ENCODE results near the gene GPRIN1.

Gene GPRIN1

DNA sequence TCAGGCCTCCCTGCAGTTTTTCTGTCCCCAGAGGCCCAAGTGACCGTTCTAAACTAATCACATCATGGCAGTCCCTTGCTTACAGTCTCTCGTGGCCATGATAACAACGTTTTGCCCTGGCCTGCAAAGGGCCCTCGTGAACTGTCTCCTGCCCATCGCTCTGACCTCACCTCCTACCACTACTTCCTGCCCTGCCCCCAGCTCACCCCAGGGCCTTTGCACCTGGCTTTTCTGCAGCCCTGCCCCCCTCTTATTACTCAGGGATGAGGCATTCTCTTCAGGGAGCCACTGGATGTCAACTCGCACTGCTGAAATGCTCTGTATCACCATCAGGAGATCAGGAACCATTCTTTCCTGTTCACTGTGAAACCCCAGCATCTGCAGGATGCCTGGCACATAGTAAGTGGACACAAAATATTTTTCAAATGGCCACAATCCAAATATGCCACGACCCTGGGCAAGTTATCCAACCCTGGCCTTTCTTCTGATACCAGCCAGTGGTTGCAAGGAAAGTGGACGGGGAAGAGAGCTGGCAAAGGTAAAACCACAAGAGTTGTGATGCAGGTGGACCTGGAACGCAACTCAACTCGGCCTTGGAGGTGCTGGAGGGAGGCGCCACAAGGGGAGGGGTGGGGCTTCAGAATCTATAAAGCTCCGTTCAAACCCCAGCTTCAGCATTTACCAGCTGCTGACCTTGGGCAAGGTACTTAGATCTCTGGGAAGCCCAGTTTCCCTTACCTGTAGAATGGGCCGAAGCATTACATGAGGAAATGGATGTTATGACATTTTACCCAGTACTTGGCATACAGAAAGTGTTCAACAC, 18.7 kb upstream of the GPRIN1 start:
- TF ChIP-seq, protein P1, sequence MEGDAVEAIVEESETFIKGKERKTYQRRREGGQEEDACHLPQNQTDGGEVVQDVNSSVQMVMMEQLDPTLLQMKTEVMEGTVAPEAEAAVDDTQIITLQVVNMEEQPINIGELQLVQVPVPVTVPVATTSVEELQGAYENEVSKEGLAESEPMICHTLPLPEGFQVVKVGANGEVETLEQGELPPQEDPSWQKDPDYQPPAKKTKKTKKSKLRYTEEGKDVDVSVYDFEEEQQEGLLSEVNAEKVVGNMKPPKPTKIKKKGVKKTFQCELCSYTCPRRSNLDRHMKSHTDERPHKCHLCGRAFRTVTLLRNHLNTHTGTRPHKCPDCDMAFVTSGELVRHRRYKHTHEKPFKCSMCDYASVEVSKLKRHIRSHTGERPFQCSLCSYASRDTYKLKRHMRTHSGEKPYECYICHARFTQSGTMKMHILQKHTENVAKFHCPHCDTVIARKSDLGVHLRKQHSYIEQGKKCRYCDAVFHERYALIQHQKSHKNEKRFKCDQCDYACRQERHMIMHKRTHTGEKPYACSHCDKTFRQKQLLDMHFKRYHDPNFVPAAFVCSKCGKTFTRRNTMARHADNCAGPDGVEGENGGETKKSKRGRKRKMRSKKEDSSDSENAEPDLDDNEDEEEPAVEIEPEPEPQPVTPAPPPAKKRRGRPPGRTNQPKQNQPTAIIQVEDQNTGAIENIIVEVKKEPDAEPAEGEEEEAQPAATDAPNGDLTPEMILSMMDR (conservative IDR thresholded peaks at IDR 0.05) = no peak
- no peak overlapping the region for H3K27ac ChIP-seq

DNA sequence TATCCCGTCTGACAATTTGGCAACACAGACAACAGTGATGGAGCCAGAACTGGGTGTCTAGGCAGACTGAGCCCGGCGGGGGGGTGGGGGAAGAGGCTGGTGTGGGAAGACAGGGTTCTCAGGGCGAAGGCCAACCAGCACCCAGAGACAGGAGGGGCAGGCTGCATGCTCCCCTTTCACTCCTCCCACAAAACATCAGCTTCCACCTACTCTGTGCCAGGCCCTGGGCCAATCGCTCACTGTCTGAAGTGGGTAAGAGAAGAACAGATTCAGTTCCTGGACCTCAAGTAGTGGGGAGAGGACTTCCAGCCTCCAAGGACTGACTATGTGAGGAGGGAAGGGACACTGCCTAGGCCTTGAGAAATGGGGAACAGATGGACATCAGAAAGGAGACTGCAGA, 17.6 kb upstream of the GPRIN1 start:
- no peak overlapping the region for H3K27ac ChIP-seq
- TF ChIP-seq, protein P1 (conservative IDR thresholded peaks at IDR 0.05) = no peak

DNA sequence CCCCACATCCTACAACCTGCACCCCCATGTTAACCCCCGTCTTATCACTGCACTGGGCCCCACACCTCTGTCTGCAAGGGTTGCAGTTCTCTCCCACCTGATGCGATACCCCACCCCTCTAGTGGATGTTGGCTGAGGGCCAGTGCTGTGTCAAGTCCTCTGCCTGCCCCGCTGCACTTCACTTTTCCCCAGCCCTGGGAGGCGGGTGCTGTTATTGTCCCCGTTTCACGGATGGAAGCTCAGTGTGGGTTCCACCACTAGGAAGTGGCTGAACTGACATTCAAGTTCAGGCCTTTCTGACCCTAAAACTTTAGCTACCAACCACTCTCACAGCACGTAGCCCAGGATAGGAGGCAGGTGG, 16.9 kb upstream of the GPRIN1 start:
- no peak overlapping the region for H3K27ac ChIP-seq
- TF ChIP-seq, protein P1 (conservative IDR thresholded peaks at IDR 0.05) = no peak

DNA sequence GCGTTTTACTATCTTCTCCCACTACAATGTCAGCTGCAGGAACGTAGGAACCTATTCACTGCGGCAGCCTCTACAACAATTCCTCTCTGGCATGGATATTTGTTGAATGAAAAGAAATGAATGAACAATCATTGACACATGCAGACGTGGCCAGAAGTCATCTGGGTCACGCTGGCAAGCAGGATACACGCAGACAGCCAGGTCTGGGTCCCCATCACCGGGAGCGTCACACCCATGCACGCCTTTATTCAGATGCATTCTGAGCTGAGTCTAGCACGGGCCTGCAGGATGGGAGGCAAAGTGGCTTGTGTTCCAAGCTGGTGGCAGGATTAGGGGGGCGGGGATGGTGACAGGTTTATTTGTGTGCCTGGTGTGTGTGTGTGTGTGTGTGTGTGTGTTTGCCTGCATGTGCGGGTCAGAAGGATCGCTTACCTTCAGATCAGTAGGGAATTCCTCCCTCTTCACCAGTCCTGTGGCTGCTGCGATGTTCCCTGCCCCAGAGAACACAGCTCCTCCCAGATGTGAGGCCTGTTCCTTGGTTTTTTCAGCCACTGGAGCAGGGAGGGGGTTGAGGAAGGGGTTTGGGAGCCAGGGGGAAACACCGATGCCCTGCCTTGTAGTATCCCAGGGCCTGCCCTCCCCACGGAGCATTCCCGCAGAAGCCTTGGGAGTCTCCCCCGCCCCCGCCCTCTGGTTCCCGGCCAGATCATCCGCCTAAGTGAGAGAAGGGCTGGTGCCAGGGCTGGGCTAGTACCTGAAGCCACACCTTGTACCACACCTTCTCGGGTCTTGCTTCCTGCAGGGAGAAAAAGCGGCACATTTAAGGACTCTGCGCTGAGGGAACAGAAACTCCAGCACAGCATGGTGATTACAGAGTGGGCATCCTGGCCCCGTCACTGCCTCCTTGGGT, 16.3 kb upstream of the GPRIN1 start:
- TF ChIP-seq, protein P1 (conservative IDR thresholded peaks at IDR 0.05) = no peak
- no peak overlapping the region for H3K27ac ChIP-seq

DNA sequence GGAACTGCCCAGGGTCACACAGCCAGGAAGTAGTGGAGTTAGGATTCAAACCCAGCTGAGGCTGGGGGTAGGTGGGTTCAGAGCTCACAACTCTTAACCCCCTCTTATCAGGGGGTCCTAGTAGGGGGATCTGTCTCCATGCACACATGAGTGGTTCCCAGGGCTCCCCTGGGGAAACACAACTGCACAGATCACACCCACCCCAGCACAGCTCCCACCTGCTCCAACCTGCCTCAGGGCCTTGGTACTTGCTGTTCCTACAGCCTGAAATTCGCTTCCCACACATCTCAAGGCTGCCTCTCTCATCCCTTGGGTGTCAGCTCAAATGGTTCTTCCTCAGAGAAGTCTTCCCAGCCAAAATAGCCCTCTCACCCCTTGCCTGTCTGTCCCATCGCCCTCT, 15.6 kb upstream of the GPRIN1 start:
- TF ChIP-seq, protein P1 (conservative IDR thresholded peaks at IDR 0.05) = no peak
- H3K27ac ChIP-seq = no peak overlapping the region

DNA sequence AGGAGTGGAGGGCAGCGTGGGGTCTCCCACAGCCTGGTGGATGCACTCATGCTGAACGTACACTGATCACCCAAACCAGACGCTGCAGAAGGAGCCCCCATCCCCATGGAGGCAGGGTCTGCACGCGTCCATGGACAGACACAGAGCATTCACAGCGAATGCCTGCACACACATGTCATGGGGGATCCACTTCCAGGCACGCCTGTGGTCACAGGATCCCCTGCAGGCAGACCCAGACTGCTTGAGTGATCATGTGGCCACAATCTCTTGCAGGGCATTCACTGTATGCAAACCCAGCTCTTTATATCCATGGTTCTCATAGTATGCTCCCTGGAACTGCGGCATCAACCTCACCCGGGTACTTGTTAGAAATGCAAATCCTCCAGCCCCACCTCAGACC, 15.0 kb upstream of the GPRIN1 start:
- TF ChIP-seq, protein P1 (conservative IDR thresholded peaks at IDR 0.05) = no peak
- H3K27ac ChIP-seq = no peak overlapping the region

DNA sequence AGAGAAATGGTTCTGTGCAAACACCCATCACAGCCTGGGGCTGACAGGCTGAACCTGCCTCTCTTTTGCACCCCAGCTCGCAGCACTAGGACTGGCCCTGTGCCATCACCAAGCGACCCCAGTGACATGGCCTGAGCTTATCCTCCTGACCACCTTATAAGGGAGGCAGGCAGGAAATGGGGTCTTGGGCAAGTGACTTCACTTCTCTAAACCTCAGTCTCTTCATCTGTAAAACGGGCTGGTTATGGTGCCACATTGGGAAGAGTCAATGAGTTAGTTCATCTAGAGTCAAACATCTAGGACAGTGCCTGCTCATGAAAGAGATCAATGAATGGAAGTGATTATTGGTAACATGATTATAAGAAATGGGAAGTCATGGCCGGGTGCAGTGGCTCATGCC, 14.2 kb upstream of the GPRIN1 start:
- no peak overlapping the region for H3K27ac ChIP-seq
- TF ChIP-seq, protein P1 (conservative IDR thresholded peaks at IDR 0.05) = no peak
